ENCODE results near the gene PDS5B. TPM values are rescaled to one million over a fixed set of nuclear protein-coding genes. Genes with fewer than 3 reads are reported as not detected.

PDS5B gene
- total and polyA plus RNA-seq, 2 of the 8 experiments (the other 6 are each of a cell fraction or from before 2014, with no cell fraction given) = 5.5 to 54.6 TPM

GRCh38 chr13:32609428-32609827, 23.2 kb downstream of the PDS5B start:
- no peaks in the 10 kb centered on the region for H3K23me2 ChIP-seq (ENCODE audit: low read depth, low read length)
- no peak overlapping the region for H2BK5ac ChIP-seq (ENCODE audit: low read depth, low read length)
- no peak overlapping the region for H2AK5ac ChIP-seq (ENCODE audit: low read depth, low read length)
- POLR2A ChIA-PET (ENCODE audit: partially characterized antibody) = interaction anchor here (0.6 kb wide), 1 partner anchor 154 kb away, joined by 3 read pairs; no protein-coding TSS in a partner anchor
- no peak overlapping the region for H3K23ac ChIP-seq (ENCODE audit: insufficient read length)
- no peak overlapping the region for H3K4me3 ChIP-seq (ENCODE audit: extremely low read depth in 1 of 4, insufficient read depth in 2 of 4, low read depth in 3 of 4, low read length in 4 of 4)
- peaks cover 0 to 9% (median 3%) of the 10 kb centered on the region in 4 experiments; a peak in 3 of 8 replicates for H3K36me3 ChIP-seq (ENCODE audit: control insufficient read depth in 2 of 4, insufficient read depth in 4 of 4, low read length in 3 of 4)
- H3K79me2 ChIP-seq (ENCODE audit: control insufficient read depth in 1 of 2, insufficient read depth in 2 of 2, low read length in 2 of 2) = peaks cover 11 to 84% of the 10 kb centered on the region in 2 experiments; a peak in 3 of 4 replicates
- H2AFZ ChIP-seq (ENCODE audit: low read length) = no peak overlapping the region
- no peak overlapping the region for H4K8ac ChIP-seq (ENCODE audit: extremely low read depth, insufficient read depth, low read length)
- H2BK15ac ChIP-seq (ENCODE audit: low read length) = no peak overlapping the region
- DNase-seq (ENCODE audit: low read depth in 1 of 2, low spot score in 2 of 2) = no peak
- H3K4me1 ChIP-seq (replicated peaks in 1 of 4; ENCODE audit: control insufficient read depth in 3 of 4, insufficient read depth in 4 of 4, low read length in 3 of 4) = peaks cover 0 to 3% (median under 1%) of the 10 kb centered on the region in 4 experiments; a peak in 1 of 7 replicates
- 0 out of 2 replicates have a peak, but pooled peaks cover 2% of the 10 kb centered on the region for H3K79me1 ChIP-seq (ENCODE audit: low read depth, low read length)
- CTCF ChIA-PET (ENCODE audit: partially characterized antibody) = interaction anchor here (1.0 kb wide), 1 partner anchor 619 kb away, joined by 3 read pairs; no protein-coding TSS in a partner anchor
- H3K18ac ChIP-seq (ENCODE audit: extremely low read depth, low read length) = no peak overlapping the region
- peaks cover 2 to 3% of the 10 kb centered on the region in 2 experiments for H4K20me1 ChIP-seq (replicated peaks in 1 of 2; ENCODE audit: control insufficient read depth in 1 of 2, insufficient read depth in 2 of 2, low read length in 2 of 2)
- H2BK120ac ChIP-seq (replicated peaks; ENCODE audit: low read depth, low read length) = no peak overlapping the region
- no peak overlapping the region for H3K14ac ChIP-seq (ENCODE audit: insufficient read length)
- H2BK20ac ChIP-seq (ENCODE audit: low read length) = no peak overlapping the region
- no peaks in the 10 kb centered on the region for H3K27me3 ChIP-seq (replicated peaks in 1 of 4; ENCODE audit: control insufficient read depth in 3 of 4, extremely low read depth in 1 of 4, insufficient read depth in 3 of 4, low read length in 3 of 4)
- no peak overlapping the region for H3K4me2 ChIP-seq (ENCODE audit: insufficient read depth in 1 of 2, low read depth in 2 of 2, low read length in 2 of 2)
- no peak overlapping the region for H3K56ac ChIP-seq (replicated peaks; ENCODE audit: insufficient read length, low read depth, low read length)
- 64% methylated on average over 1 of the region's 1 CpG; no CpG with 5 or more reads in 1 of the 2 experiments for WGBS, 2 experiments (ENCODE audit: extremely low coverage in 1 of 2, insufficient coverage in 1 of 2, insufficient read length in 1 of 2, insufficient replicate concordance in 2 of 2, low coverage in 1 of 2, low lambda C conversion rate in 2 of 2, missing lambda C conversion rate in 1 of 2)
- no peak for FAIRE-seq
- H2BK12ac ChIP-seq (ENCODE audit: low read depth, low read length) = no peak overlapping the region
- H3K27ac ChIP-seq (ENCODE audit: low read depth, low read length) = no peak overlapping the region
- H4K91ac ChIP-seq (replicated peaks; ENCODE audit: insufficient read length, low read length) = no peak overlapping the region
- H4K5ac ChIP-seq (ENCODE audit: insufficient read length, low read depth, low read length) = no peak overlapping the region
- peaks cover 17 to 23% of the 10 kb centered on the region in 2 experiments for H3K9me3 ChIP-seq (ENCODE audit: insufficient read depth in 2 of 2, low read depth in 1 of 2, low read length in 1 of 2)
- H3K4ac ChIP-seq (replicated peaks; ENCODE audit: insufficient read length, low read depth, low read length) = no peak overlapping the region
- H3K9ac ChIP-seq (replicated peaks in 1 of 4; ENCODE audit: extremely low read depth in 1 of 4, low read depth in 3 of 4, low read length in 3 of 4) = no peak overlapping the region
- TF ChIP-seq POLR2AphosphoS5 (IDR thresholded peaks at IDR 0.05; ENCODE audit: low read depth, low read length) = no peak
- TF ChIP-seq POU5F1 (IDR thresholded peaks at IDR 0.05; ENCODE audit: low read depth, low read length) = no peak
- no peak for TF ChIP-seq RFX5 (IDR thresholded peaks at IDR 0.05; ENCODE audit: borderline replicate concordance, low read depth, low read length)

All from H1 (cell line).